Kidney (tissue), 14 donors: Measurements from ENCODE around the gene DAP3. TPM values are rescaled to one million over a fixed set of nuclear protein-coding genes. Genes with fewer than 3 reads are reported as not detected.
A peak's percentile ranks its signal among the peaks of the same experiment; 100 is the strongest.
"Not testable (repeated sequence)": the region's sequence is repeated elsewhere in the genome, so short reads cannot be mapped to it uniquely, and the experiment has no call there.

Source experiments
- DNase-seq, 5 donors: peaks; one replicate each; pipeline ENCODE4 v3.0.0-alpha.2; 2013 to 2020
- FAIRE-seq: peaks from 2 replicates; lab custom pipeline; 2012; peaks lifted over from hg19 to GRCh38; lab: Jason Lieb, UNC
- H3K27ac ChIP-seq, 2 donors: one replicate each; pipeline ENCODE4 v1.7.0; 2013; ENCODE audit warnings: low read depth in 2 of 2, low read length in 2 of 2, inconsistent platforms in 1 of 2
- H3K27me3 ChIP-seq: one replicate; pipeline ENCODE4 v1.7.1; 2013; ENCODE audit warnings: low read length, inconsistent platforms; ENCODE audit not compliant: control insufficient read depth, insufficient read depth
- H3K36me3 ChIP-seq, 3 donors: one replicate each; pipeline versions ENCODE4 v1.7.0 to v1.7.1; 2013; ENCODE audit warnings: low read length in 3 of 3, control low read depth in 1 of 3, inconsistent platforms in 1 of 3; ENCODE audit not compliant: insufficient read depth in 3 of 3, control insufficient read depth in 2 of 3
- H3K4me1 ChIP-seq, 3 donors: one replicate each; pipeline versions ENCODE4 v1.7.0 to v1.7.1; 2013; ENCODE audit warnings: low read length in 3 of 3, inconsistent platforms in 1 of 3, low read depth in 1 of 3; ENCODE audit not compliant: control insufficient read depth in 2 of 3, insufficient read depth in 2 of 3
- H3K4me3 ChIP-seq, 3 donors: one replicate each; pipeline versions ENCODE4 v1.7.0 to v1.8.1; 2013; ENCODE audit warnings: low read length in 3 of 3, control low read depth in 1 of 3, inconsistent platforms in 1 of 3
- H3K9ac ChIP-seq, 3 donors: one replicate each; pipeline versions ENCODE4 v1.7.0 to v1.7.1; 2013; ENCODE audit warnings: low read length in 3 of 3, control low read depth in 1 of 3, inconsistent platforms in 1 of 3
- H3K9me3 ChIP-seq, 3 donors: one replicate each; pipeline versions ENCODE4 v1.7.0 to v1.7.1; 2013; ENCODE audit warnings: low read length in 3 of 3, control low read depth in 1 of 3, inconsistent platforms in 1 of 3; ENCODE audit not compliant: control insufficient read depth in 2 of 3, insufficient read depth in 1 of 3
- CTCF ChIP-seq: IDR thresholded peaks from 3 replicates; pipeline ENCODE4 v1.5.1; 2012; ENCODE audit warnings: mild to moderate bottlenecking, moderate library complexity, borderline replicate concordance; ENCODE audit not compliant: insufficient read depth; ENCODE audit errors: extremely low read depth
- intact Hi-C: fragments of 100-400 bp; cut with DNase I; formaldehyde crosslinking; loops from one replicate; pipeline ENCODE4 v1.11.1; 2022
- polyA plus RNA-seq: library from polyadenylated mRNA; stranded (reverse); fragments of 350-450 nt; fragmentation: Illumina TruSeq; extraction: RNeasy Lipid Tissue Mini Kit (QIAGEN cat#74804); gene quantifications from one replicate; pipeline ENCODE4 v1.2.3, GENCODE V29; 2014; ENCODE audit warnings: low read depth, low replicate concordance; ENCODE audit not compliant: insufficient read depth
- total RNA-seq: library from RNA; stranded (reverse); fragmentation: NEBNext Ultra II Directional; extraction: Animal tissue kit (Norgen Biotek cat#: 25700); gene quantifications from one replicate; pipeline ENCODE4 v1.2.1, GENCODE V29; 2021
- donor health status: control.
- donor health status: control.
- donor health status: control.
- donor health status: control.
- donor health status: control.
- donor health status: DM: yes; HTN: yes; CAD: no.
- donor health status: Normal renal cell carcinoma (clear cell type).

The DAP3 gene
- total and polyA plus RNA-seq, 2 donors from 2014 or later, result 85.2 to 92.2 TPM

GRCh38 chr1:155759017-155759416 is 70.1 kb downstream of the DAP3 start:
- H3K4me3 ChIP-seq, H3K27me3 ChIP-seq, H3K9me3 ChIP-seq, intact Hi-C loops, FAIRE-seq, H3K9ac ChIP-seq, DNase-seq, H3K27ac ChIP-seq, H3K4me1 ChIP-seq: not testable (repeated sequence)
- H3K36me3 ChIP-seq, result peaks cover 9 to 46% (median 36%) of the 10 kb centered on the region in 3 donors

GRCh38 chr1:155759966-155760630 is 71.2 kb downstream of the DAP3 start:
- peaks cover 9 to 48% (median 35%) of the 10 kb centered on the region in 3 donors for H3K36me3 ChIP-seq
- no peak overlapping the region for H3K27ac ChIP-seq
- FAIRE-seq (no peak), DNase-seq (no peak)
- no peaks in the 10 kb centered on the region for H3K27me3 ChIP-seq
- TF ChIP-seq CTCF, result no peak
- intact Hi-C loops, result no loop called here
- H3K9ac ChIP-seq, result no peak overlapping the region
- no peaks in the 10 kb centered on the region for H3K4me1 ChIP-seq
- H3K4me3 ChIP-seq, result no peak overlapping the region
- H3K9me3 ChIP-seq, result no peaks in the 10 kb centered on the region

- Histone ChIP-seq H3K9ac (no peak overlapping the region), H3K4me1 (no peaks in the 10 kb centered on the region), H3K9me3 (no peaks in the 10 kb centered on the region), H3K27ac (no peak overlapping the region), H3K27me3 (no peaks in the 10 kb centered on the region), H3K4me3 (no peak overlapping the region), H3K36me3 (peaks cover 12 to 56% (median 37%) of the 10 kb centered on the region in 3 donors)
- intact Hi-C loops, result no loop called here
- no peak for TF ChIP-seq CTCF
- no peak for FAIRE-seq
- DNase-seq, result no peak
These were observed 72.0 kb downstream of the DAP3 start for GRCh38 chr1:155760751-155761475.

- Histone ChIP-seq H3K27me3 (no peaks in the 10 kb centered on the region), H3K4me3 (no peak overlapping the region), H3K27ac (no peak overlapping the region), H3K36me3 (peaks cover 12 to 53% (median 37%) of the 10 kb centered on the region in 3 donors), H3K9ac (no peak overlapping the region), H3K9me3 (no peaks in the 10 kb centered on the region), H3K4me1 (no peaks in the 10 kb centered on the region)
- no peak for TF ChIP-seq CTCF
- FAIRE-seq (no peak), DNase-seq (no peak)
- intact Hi-C loops, result no loop called here
These were observed 73.0 kb downstream of the DAP3 start for GRCh38 chr1:155761736-155762405.

- H3K27ac ChIP-seq, H3K4me3 ChIP-seq, FAIRE-seq, H3K27me3 ChIP-seq, intact Hi-C loops, H3K9ac ChIP-seq, H3K9me3 ChIP-seq, H3K4me1 ChIP-seq: not testable (repeated sequence)
- peak in 1 of 5 donors; percentile 2 for DNase-seq
- H3K36me3 ChIP-seq, result peaks cover 12 to 49% (median 34%) of the 10 kb centered on the region in 3 donors
These were observed 74.4 kb downstream of the DAP3 start for GRCh38 chr1:155763090-155763815.
